OCI-LY3 (cell line): ENCODE results near the gene CGB3.
"Not testable (repeated sequence)": the region's sequence is repeated elsewhere in the genome, so short reads cannot be mapped to it uniquely, and the experiment has no call there.

Source experiments
- H2AFZ ChIP-seq: fragments of 200-600, 300-600 bp; shearing (Covaris generic); 2 replicates; pipeline ENCODE4 v1.6.0; 2014; ENCODE audit warnings: antibody characterized with exemption, low read depth, low read length
- H3K27ac ChIP-seq: fragments of 200-600, 300-600 bp; sonication (generic); 2 replicates; pipeline ENCODE4 v1.5.1; 2014; ENCODE audit warnings: mild to moderate bottlenecking, low read length, moderate library complexity, mixed read lengths
- H3K27me3 ChIP-seq: fragments of 200-600, 300-600 bp; sonication (generic); 2 replicates; pipeline ENCODE4 v1.6.1; 2014; ENCODE audit warnings: low read depth, low read length, mixed read lengths
- H3K36me3 ChIP-seq: fragments of 200-600, 300-600 bp; sonication (generic); replicated peaks from 2 replicates; pipeline ENCODE3; 2014; ENCODE audit warnings: low read depth, low read length, mixed read lengths
- H3K4me1 ChIP-seq: fragments of 300-600, 200-600 bp; sonication (generic); 2 replicates; pipeline ENCODE4 v1.6.1; 2014; ENCODE audit warnings: low read length, mixed read lengths
- H3K4me2 ChIP-seq: fragments of 200-600, 300-600 bp; sonication (generic); 2 replicates; pipeline ENCODE4 v1.6.1; 2014; ENCODE audit warnings: low read length, mixed read lengths
- H3K4me3 ChIP-seq: fragments of 300-600, 200-600 bp; sonication (generic); 2 replicates; pipeline ENCODE4 v1.5.1; 2014; ENCODE audit warnings: antibody characterized with exemption, mild to moderate bottlenecking, low read length, moderate library complexity
- H3K79me2 ChIP-seq: fragments of 300-600, 200-600 bp; shearing (Covaris generic); 2 replicates; pipeline ENCODE4 v1.6.1; 2014; ENCODE audit warnings: mild to moderate bottlenecking, low read length, mixed read lengths
- H3K9ac ChIP-seq: fragments of 300-600, 200-600 bp; shearing (Covaris generic); 2 replicates; pipeline ENCODE4 v1.6.0; 2014; ENCODE audit warnings: mild to moderate bottlenecking, low read length, moderate library complexity
- H3K9me3 ChIP-seq: fragments of 200-600, 300-600 bp; shearing (Covaris generic); 2 replicates; pipeline ENCODE4 v1.6.1; 2014; ENCODE audit warnings: low read length, mixed read lengths; ENCODE audit not compliant: insufficient read depth
- H4K20me1 ChIP-seq: fragments of 200-600, 300-600 bp; sonication (generic); 2 replicates; pipeline ENCODE4 v1.6.1; 2016; ENCODE audit warnings: low read length, mixed read lengths; ENCODE audit not compliant: insufficient read depth
- EZH2phosphoT487 ChIP-seq: fragments of 200-600 bp; shearing (Covaris generic); IDR thresholded peaks from 2 replicates; pipeline ENCODE4 v1.6.1; 2018; ENCODE audit warnings: antibody characterized with exemption, mixed run types, low read depth
- TF ChIP-seq, protein P1 (sequence below): fragments of 200-600, 300-600 bp; sonication (generic); IDR thresholded peaks from 2 replicates; pipeline ENCODE4 v1.5.1; 2014; ENCODE audit warnings: antibody characterized with exemption, low read length, low read depth

Gene CGB3

GRCh38 chr19:49042177-49042576, 18.0 kb upstream of the CGB3 start:
- H3K79me2 ChIP-seq, result no peaks in the 10 kb centered on the region
- no peaks in the 10 kb centered on the region for H3K4me1 ChIP-seq
- TF ChIP-seq, protein P1, sequence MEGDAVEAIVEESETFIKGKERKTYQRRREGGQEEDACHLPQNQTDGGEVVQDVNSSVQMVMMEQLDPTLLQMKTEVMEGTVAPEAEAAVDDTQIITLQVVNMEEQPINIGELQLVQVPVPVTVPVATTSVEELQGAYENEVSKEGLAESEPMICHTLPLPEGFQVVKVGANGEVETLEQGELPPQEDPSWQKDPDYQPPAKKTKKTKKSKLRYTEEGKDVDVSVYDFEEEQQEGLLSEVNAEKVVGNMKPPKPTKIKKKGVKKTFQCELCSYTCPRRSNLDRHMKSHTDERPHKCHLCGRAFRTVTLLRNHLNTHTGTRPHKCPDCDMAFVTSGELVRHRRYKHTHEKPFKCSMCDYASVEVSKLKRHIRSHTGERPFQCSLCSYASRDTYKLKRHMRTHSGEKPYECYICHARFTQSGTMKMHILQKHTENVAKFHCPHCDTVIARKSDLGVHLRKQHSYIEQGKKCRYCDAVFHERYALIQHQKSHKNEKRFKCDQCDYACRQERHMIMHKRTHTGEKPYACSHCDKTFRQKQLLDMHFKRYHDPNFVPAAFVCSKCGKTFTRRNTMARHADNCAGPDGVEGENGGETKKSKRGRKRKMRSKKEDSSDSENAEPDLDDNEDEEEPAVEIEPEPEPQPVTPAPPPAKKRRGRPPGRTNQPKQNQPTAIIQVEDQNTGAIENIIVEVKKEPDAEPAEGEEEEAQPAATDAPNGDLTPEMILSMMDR, result no peak
- no peak for TF ChIP-seq EZH2phosphoT487
- no peaks in the 10 kb centered on the region for H3K36me3 ChIP-seq
- H3K27ac ChIP-seq, result no peak overlapping the region
- no peaks in the 10 kb centered on the region for H3K27me3 ChIP-seq
- H2AFZ ChIP-seq, result no peak overlapping the region
- H3K9ac ChIP-seq, result no peak overlapping the region
- H4K20me1 ChIP-seq, result no peaks in the 10 kb centered on the region
- no peak overlapping the region for H3K4me2 ChIP-seq
- no peak overlapping the region for H3K4me3 ChIP-seq
- H3K9me3 ChIP-seq, result no peaks in the 10 kb centered on the region

DNA sequence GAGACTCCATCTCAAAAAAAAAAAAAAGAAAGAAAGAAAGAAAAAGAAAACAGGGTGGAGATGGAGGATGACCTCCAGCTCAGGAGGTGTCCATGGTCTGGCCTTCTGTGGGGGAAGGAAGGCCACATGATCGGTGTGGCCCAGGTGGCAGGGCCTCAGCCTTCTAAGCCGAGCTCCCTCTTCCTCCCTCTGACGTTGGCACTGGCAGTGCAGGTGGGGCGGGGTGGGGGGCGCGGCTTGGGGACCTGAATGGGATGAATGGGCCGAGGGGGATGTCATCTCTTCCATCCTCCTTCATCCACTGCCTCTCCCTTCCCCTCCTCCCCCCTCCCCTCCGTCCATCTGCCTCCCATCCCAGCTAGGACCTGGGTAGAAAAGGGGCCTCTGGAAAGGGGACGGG, 15.6 kb upstream of the CGB3 start:
- H3K27me3 ChIP-seq, H3K79me2 ChIP-seq, H4K20me1 ChIP-seq, H3K36me3 ChIP-seq, H3K9me3 ChIP-seq, H3K4me2 ChIP-seq, H2AFZ ChIP-seq, H3K9ac ChIP-seq, H3K4me3 ChIP-seq, H3K4me1 ChIP-seq, H3K27ac ChIP-seq: not testable (repeated sequence)

GRCh38 chr19:49038557-49039276, 14.6 kb upstream of the CGB3 start:
- not testable (repeated sequence) for H3K4me1 ChIP-seq, H3K36me3 ChIP-seq, H3K27me3 ChIP-seq, H2AFZ ChIP-seq, H3K9ac ChIP-seq, H3K27ac ChIP-seq, H3K4me2 ChIP-seq, H3K9me3 ChIP-seq, H4K20me1 ChIP-seq, H3K4me3 ChIP-seq, H3K79me2 ChIP-seq

GRCh38 chr19:49038111-49038510, 14.0 kb upstream of the CGB3 start:
- not testable (repeated sequence) for H3K4me2 ChIP-seq, H3K9me3 ChIP-seq, H3K27me3 ChIP-seq, H2AFZ ChIP-seq, H3K27ac ChIP-seq, H3K4me3 ChIP-seq, H3K4me1 ChIP-seq, H4K20me1 ChIP-seq, H3K79me2 ChIP-seq, H3K36me3 ChIP-seq, H3K9ac ChIP-seq

DNA sequence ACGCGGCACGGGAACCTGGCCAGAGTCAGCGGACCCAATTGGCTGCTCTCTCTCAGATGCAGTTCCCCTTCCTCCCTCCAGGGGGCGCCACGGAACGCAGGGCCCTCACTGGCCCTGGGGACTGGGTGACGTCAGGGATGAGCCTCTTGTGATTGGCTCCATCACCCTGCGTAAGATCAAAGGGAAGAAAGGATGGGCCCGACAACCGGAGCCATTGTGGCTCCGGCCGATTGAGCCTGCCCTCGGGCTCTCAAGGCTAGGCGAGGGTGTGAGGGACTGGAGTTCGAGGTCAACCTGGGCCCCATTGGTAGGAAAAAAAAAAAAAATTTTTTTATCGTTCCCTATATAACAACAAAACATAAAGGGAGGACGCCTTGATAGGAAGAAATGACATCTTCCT, 12.7 kb upstream of the CGB3 start, which contains the start of gene CGB1:
TSS of gene CGB1 (minus strand) at position 81 of the 400 bp plus-strand sequence. CDS start 184 bp downstream, outside the sequence.
- not testable (repeated sequence) for H3K4me3 ChIP-seq, H2AFZ ChIP-seq, H3K27me3 ChIP-seq, H3K9me3 ChIP-seq, H3K36me3 ChIP-seq, H3K4me2 ChIP-seq, H3K4me1 ChIP-seq, H3K9ac ChIP-seq, H3K27ac ChIP-seq, H4K20me1 ChIP-seq, H3K79me2 ChIP-seq
- TF ChIP-seq, protein P1, result peak; percentile 59
